Measurements from ENCODE around the gene AXDND1. TPM values are rescaled to one million over a fixed set of nuclear protein-coding genes. Genes with fewer than 3 reads are reported as not detected.

AXDND1 gene
- total RNA-seq, 2 experiments from 2014 or later, result 0.21 TPM; not detected in 1

- CTCF ChIA-PET, result no interaction called here
- POLR2A ChIA-PET, result no interaction called here
Observed at GRCh38 chr1:179550746-179551682, 185.2 kb downstream of the AXDND1 start.

- CTCF ChIA-PET, result no interaction called here
- POLR2A ChIA-PET, result no interaction called here
Observed at GRCh38 chr1:179554427-179554826, 188.7 kb downstream of the AXDND1 start.

GRCh38 chr1:179558078-179558477 is 192.3 kb downstream of the AXDND1 start:
- CTCF ChIA-PET, result no interaction called here
- POLR2A ChIA-PET, result no interaction called here

GRCh38 chr1:179575497-179576314 is 209.9 kb downstream of the AXDND1 start, which contains the start of gene NPHS2:
TSS of gene NPHS2 (minus strand) at chr1:179575948. CDS start at chr1:179575864, 84 bp downstream.
- POLR2A ChIA-PET, result no interaction called here
- CTCF ChIA-PET, result no interaction called here

GRCh38 chr1:179576509-179576908 is 210.7 kb downstream of the AXDND1 start:
- ChIA-PET CTCF (no interaction called here), POLR2A (no interaction called here)

- POLR2A ChIA-PET, result no interaction called here
Observed at GRCh38 chr1:179583771-179584320, 218.1 kb downstream of the AXDND1 start.

GRCh38 chr1:179586107-179586823 is 220.5 kb downstream of the AXDND1 start:
- CTCF ChIA-PET, result no interaction called here
- POLR2A ChIA-PET, result no interaction called here

More at GRCh38 chr1:179583771-179584320, 218.1 kb downstream of the AXDND1 start:
- CTCF ChIA-PET, result interaction anchor here (0.5 kb wide), 1 partner anchor 418 kb away, joined by 3 read pairs; no protein-coding TSS in a partner anchor

- ChIA-PET CTCF (no interaction called here), POLR2A (no interaction called here)
Observed at GRCh38 chr1:179587336-179587735, 221.6 kb downstream of the AXDND1 start.

GRCh38 chr1:179588425-179589024 is 222.8 kb downstream of the AXDND1 start:
- ChIA-PET POLR2A (no interaction called here), CTCF (no interaction called here)

GRCh38 chr1:179589509-179589908 is 223.7 kb downstream of the AXDND1 start:
- CTCF ChIA-PET, result no interaction called here

GRCh38 chr1:179590671-179591070 is 224.9 kb downstream of the AXDND1 start:
- POLR2A ChIA-PET, result no interaction called here
- CTCF ChIA-PET, result no interaction called here

More at GRCh38 chr1:179589509-179589908, 223.7 kb downstream of the AXDND1 start:
- POLR2A ChIA-PET, result no interaction called here

GRCh38 chr1:179591253-179591591 is 225.5 kb downstream of the AXDND1 start:
- ChIA-PET POLR2A (no interaction called here), CTCF (no interaction called here)

GRCh38 chr1:179591592-179592580 is 226.1 kb downstream of the AXDND1 start, which contains the start of gene TDRD5:
TSS of gene TDRD5 (plus strand) at chr1:179591832. CDS start at chr1:179592616, 784 bp downstream.
- CTCF ChIA-PET, result no interaction called here
- POLR2A ChIA-PET, result no interaction called here

GRCh38 chr1:179598631-179599030 is 232.9 kb downstream of the AXDND1 start:
- ChIA-PET CTCF (no interaction called here), POLR2A (no interaction called here)

- CTCF ChIA-PET, result interaction anchor here (1.0 kb wide), 1 partner anchor 543 kb away, joined by 3 read pairs; no protein-coding TSS in a partner anchor
- POLR2A ChIA-PET, result no interaction called here
Observed at GRCh38 chr1:179599623-179600249, 234.0 kb downstream of the AXDND1 start.

GRCh38 chr1:179601093-179601492 is 235.3 kb downstream of the AXDND1 start:
- ChIA-PET CTCF (no interaction called here), POLR2A (no interaction called here)
